ENCODE data around the gene GRID1.

GRCh38 chr10:86385806-86386205 is 19.2 kb upstream of the GRID1 start:
- TF ChIP-seq ZNF274 (IDR thresholded peaks at IDR 0.05; ENCODE audit: low read depth, low read length) (no peak), SUZ12 (IDR thresholded peaks at IDR 0.05; ENCODE audit: extremely low read depth, insufficient read depth, insufficient read length) (no peak)
